Germinal center (tissue), 1 donor: ENCODE results near the gene SKI.
"Not testable (repeated sequence)": the region's sequence is repeated elsewhere in the genome, so short reads cannot be mapped to it uniquely, and the experiment has no call there.

ENCODE experiments used
- DNase-seq: peaks from one replicate; pipeline ENCODE4 v3.0.0; 2012; ENCODE audit warnings: mixed read lengths, low spot score

The SKI gene

DNA sequence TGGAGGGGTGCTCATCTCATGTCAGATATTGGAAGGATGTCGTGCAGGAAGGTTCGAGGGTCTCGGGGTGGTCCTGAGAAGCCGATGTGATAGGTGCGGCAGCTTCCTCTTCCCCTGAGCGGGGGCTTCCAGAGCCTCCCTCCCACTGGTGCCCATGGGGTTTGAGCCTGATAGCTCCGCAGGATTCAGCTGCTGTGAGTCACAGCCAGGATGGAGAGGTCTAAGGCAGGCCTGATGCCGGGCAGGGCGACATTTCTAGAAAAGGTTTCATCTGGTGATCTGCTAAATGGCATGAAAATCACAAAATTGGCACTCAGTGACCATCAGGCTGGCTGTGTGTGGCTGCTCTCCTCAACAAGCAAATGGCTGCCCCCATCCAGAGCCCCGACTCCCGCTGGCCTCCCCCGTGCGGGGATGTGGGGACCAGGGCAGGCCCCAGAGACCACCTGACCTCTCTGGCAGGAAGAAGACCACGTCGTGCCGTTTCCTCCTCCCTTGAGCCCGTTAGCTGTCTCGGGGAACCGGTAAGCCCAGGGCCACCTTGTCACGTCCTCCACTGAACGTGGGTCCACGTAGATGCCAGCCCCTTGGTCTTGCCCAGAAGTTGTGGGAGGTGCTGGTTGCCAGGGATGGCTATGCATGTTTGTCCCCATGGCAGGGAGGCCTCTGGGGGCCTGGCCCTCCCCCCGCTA, 66.1 kb downstream of the SKI start:
- no peak for DNase-seq

DNA sequence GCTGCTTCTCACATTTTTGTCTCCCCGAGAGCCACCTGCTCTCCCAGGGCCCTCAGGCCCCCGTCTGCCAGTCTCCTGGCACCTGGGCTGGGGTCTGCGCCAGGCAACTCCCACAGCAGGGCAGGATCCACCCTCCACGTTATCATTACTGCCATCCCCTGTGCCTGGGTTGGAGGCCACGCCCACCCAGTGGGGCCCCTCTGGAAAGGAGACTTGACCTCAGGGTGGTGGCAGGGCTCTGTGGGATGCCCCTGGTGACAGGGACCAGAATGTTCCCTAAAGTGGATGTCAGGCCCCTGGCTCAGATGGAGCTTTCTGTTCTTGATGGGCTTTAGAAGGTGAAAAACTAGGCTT, 66.6 kb downstream of the SKI start:
- DNase-seq: no peak

DNA sequence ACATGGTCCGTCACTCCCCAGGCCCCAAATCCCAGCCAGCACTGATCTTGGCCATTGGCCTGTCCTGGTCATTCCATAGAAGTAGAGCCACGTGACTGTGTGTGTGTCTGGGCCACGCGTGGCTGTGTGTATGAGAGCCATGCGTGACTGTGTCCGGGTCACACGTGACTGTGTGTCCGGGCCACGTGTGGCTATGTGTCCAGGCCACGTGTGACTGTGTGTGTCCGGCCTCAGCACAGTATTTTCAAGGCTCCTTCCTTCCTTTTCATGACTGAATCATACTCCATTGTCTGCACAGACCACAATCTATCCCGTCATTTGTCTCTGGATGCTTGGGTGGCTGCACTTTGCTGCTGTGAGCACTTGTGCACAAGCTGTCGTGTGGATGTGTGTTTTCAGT, 67.4 kb downstream of the SKI start:
- DNase-seq: no peak

DNA sequence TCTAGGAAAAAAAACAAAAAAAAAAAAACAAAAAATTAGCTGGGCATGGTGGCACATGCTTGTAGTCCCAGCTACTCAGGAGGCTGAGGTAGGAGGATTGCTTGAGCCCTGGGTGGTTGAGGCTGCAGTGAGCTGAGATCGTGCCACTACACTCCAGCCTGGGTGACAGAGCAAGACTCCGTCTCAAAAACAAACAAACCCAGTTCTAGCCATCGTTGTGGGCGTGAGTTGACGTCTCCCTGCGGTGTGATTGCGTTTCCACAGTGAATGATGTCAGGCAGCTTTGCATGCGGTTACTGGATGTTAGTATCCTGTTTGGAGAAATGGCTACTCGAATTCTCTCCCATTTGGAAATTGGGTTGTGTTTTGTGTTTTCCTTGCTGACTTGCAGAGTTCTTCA, 68.1 kb downstream of the SKI start:
- not testable (repeated sequence) for DNase-seq

GRCh38 chr1:2296614-2297013, 68.5 kb downstream of the SKI start:
- no peak for DNase-seq

- DNase-seq: no peak
These were observed 69.3 kb downstream of the SKI start for GRCh38 chr1:2297246-2298011.

DNA sequence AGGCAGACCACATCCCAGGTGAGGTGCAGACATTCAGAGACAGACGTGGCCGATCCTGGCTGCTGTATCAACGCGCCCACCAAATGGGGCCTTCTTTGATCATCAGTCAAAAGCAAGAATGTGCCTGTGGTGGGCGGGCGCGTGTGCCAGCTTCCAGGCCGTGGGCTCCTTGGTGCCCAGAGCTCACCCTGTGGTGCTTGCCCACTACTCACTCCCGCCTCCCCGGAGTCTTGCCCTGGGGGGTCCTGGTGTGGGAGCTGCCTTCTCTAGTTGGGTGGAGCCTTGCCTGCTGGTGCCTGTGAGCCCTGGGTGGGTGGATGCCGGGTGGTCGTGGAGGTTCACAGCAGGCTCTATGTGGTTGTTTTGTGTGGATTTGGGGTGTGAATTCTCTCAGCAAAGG, 70.6 kb downstream of the SKI start:
- DNase-seq: no peak

- DNase-seq: no peak
These were observed 71.1 kb downstream of the SKI start for GRCh38 chr1:2299131-2299627.

DNA sequence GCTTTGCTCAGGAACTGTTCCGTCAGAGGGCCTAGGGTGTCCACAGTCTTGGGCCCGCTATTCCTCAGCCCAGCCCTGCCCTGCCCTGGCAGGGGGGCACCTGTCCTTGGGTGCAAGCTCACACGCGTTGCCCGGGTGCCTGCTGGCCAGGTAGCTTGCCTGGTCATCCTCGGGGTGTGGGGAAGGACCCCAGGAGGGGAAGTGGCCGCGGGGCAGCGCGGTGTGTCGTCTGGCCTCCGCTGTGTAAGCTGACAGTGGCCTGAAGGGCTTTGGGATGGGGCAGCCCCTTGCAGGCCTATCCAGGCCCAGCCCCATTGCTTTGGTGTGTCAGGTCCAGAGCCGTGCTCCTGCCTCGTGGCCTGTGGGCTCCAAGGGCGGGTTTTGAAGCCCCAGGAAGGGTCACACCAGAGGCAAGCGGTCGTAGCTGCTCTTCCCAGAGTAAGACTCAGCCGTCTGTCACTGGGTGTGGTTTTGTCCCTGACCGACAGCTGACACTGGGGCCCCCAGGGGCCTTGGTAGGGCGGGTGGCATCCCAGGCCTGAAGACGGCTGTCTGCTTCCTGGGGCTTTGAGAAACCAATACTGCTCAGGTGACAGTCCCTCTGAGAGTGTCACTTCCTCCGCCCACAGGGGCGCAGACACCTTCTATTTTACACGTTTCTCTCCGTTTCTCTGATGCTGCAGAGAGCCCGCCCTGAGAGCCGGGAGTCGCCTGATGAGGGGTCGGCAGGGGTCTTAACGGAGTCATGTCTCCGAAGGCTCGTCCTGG, 72.1 kb downstream of the SKI start:
- DNase-seq: peak; percentile 81

- peak; percentile 84 for DNase-seq
These were observed 72.9 kb downstream of the SKI start for GRCh38 chr1:2300851-2301606.

DNA sequence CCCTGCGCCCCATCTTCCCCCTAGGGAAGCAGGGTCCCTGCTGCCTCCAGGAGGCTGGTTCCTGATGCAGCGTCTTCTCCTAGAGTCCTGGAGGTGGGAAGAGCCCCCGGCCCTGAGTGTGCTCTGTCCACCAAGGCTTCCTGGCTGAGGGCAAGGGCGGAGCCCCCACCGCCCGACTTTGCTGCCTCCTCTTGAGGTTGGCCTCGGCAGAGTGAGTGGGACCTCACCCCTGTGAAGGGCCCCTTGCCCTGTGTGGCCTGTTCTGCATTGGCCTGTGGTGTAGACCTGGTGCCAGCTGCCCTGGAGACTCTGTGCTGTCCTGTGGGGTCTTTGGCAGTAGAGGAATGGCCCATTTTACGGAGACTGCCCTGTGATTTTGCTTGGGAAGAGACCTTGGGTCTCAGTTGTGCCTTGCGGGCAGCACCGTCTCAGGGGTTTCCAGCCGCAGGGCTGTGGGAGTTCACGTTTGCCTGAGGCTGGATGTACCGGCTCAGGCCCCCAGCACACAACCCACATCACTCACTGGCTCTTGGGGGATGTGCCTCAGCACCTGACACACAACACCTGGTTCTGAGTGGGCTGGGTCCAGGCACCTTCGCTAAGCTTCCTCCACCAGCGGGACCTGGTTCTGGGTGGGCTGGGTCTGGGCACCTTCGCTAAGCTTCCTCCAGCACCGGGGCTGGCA, 73.6 kb downstream of the SKI start:
- DNase-seq: no peak

DNA sequence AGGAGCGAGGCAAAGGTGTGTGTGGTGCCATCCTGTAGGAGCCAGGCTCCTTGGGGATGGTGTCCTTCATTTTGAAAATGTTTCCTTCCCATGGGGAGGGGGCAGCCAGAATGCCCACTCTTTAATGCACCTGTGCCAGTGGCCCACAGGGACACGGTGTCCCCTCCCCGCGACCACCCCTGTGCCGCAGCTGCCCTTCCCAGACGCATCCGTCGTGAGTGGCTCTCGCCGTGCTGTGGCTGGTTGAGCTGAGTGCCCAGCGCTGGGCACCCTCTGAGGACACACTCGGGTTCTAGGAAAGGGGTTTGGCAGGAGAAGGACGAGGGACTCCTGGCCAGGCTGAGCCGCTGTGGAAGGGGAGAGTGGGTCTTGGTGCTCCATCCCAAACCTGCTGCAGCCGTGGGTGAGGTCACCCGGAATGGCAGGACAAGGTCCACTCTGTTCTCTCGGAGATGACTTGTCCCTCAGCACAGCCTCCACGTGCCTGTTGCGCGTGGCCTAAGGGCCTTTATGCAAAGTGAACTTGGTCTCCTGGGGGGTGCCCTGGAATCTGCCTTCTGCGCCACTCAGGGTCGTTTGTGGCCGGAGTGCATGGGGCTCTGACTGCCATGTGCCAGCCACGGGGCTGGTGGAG, 74.3 kb downstream of the SKI start:
- no peak for DNase-seq

GRCh38 chr1:2303016-2303775, 75.1 kb downstream of the SKI start:
- no peak for DNase-seq

DNA sequence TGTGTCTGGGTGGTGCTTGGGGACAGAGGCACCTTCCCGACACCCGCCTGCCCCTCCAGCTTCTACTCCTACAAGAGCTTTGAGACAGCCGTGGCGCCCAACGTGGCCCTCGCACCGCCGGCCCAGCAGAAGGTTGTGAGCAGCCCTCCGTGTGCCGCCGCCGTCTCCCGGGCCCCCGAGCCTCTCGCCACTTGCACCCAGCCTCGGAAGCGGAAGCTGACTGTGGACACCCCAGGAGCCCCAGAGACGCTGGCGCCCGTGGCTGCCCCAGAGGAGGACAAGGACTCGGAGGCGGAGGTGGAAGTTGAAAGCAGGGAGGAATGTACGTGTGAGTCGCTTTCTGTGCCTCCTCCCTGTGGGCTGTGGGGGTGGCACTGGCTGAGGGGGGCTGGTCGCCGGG, 75.7 kb downstream of the SKI start:
- no peak for DNase-seq

DNA sequence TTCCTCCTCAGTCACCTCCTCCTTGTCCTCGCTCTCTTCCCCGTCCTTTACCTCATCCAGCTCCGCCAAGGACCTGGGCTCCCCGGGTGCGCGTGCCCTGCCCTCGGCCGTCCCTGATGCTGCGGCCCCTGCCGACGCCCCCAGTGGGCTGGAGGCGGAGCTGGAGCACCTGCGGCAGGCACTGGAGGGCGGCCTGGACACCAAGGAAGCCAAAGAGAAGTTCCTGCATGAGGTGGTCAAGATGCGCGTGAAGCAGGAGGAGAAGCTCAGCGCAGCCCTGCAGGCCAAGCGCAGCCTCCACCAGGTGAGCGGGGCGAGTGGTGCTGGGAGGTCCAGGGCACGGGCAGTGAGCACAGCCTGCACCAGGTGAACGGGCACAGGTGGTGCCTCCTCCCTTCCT, 76.2 kb downstream of the SKI start:
- no peak for DNase-seq

- no peak for DNase-seq
These were observed 77.0 kb downstream of the SKI start for GRCh38 chr1:2304921-2305681.

GRCh38 chr1:2306151-2306978, 78.2 kb downstream of the SKI start:
- no peak for DNase-seq

DNA sequence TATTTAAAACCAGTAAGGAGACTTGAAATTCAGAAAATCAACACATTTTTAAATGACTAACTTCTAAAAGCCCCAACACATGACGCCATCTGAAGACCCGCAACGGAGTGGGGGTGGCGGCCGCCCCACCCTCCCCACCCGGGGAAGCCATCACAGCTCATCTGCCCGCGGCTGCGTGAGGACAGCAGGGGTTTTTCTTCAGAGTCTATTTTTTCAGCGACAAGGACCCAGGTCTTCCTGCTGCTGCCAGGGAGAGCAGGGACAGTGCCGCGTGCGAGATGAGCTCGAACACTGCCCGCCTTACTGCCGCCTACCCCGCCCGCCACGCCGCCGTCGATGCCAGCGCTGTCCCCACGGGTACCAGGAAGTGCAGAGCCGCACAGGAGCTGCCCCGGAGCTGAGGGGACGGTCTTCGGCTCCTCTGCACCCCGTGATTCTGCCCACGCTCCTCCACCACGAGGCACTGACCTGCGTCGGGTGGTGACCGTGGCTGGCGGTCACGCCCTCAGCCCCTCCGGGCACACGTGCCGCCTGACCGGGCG, 79.0 kb downstream of the SKI start:
- DNase-seq: no peak
